T-helper 1 cell (primary cell): ENCODE data around the gene TYK2.
"Not testable (repeated sequence)": the region's sequence is repeated elsewhere in the genome, so short reads cannot be mapped to it uniquely, and the experiment has no call there.

Source experiments
- DNase-seq, 5 donors: peaks; one replicate each; pipeline ENCODE4 v3.0.0-alpha.2; 2012 to 2020
- total RNA-seq, 4 donors: gene quantifications; one replicate each; lab custom pipeline; 2026; lab: John Stamatoyannopoulos, UW

Gene TYK2
- 149 to 213 (median 194) reads per million in 4 donors for total RNA-seq

DNA sequence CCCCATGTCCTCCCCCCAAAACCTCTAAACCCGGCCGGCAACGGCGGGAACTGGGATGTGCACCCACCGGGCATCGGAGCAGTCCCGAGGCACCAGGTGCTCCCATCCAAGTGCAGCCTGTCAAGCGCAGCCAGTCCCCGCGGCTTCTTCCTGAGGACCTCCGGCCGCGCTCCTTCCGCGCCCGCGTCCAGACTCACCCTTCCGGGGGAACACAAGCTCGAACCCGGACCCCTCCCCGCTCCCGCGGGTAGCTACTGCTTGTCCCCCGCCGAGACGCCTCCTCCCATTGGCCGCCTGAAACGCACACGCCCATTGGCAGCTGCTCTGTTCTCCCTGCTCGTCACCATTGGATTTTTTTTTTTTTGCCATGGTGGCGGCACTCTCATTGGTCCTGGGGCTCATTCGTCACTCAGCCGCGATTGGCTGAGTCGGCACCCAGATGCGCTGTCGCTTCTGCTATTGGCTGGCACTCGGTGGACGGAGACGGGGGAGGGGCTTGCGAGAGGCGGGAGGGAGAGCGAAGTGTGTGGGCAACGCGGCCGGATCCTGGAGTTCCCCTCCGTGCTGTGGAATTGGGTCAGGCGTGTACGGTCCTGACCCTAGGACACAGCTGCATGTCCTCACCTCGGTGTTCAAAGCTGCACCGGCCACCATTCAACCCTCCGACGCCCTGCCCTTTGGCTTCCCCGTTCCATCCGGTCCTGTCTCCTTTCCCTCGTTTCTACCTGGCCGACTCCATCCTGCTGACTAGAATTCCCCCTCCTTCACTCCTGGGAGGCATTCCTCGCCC is at the start of gene TYK2:
Gene TYK2, minus strand, starts transcription at position 260 of the 790 bp plus-strand sequence. CDS start 2,166 bp downstream, outside the sequence.
- DNase-seq = peak; percentile 91 to 99 (median 92)

DNA sequence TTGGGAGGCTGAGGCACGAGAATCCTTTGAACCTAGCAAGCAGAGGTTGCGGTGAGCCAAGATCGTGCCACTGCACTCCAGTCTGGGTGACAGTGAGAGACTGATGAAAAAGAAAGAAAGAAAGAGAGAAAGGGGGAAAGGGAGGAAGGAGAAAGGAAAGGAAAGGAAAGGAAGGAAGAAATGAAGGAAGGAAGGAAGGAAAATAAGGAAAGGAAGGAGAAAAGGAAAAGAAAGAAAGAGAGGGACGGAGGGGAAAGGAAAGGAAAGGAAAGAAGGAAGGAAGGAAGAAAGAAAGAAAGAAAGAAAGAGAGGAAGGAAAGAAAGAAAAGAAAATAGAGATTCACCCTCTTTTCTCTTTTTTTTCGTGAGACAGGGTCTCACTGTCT is 48.6 kb upstream of the TYK2 start:
- no peak for DNase-seq

GRCh38 chr19:10427169-10427568 is 46.8 kb upstream of the TYK2 start:
- no peak for DNase-seq

DNA sequence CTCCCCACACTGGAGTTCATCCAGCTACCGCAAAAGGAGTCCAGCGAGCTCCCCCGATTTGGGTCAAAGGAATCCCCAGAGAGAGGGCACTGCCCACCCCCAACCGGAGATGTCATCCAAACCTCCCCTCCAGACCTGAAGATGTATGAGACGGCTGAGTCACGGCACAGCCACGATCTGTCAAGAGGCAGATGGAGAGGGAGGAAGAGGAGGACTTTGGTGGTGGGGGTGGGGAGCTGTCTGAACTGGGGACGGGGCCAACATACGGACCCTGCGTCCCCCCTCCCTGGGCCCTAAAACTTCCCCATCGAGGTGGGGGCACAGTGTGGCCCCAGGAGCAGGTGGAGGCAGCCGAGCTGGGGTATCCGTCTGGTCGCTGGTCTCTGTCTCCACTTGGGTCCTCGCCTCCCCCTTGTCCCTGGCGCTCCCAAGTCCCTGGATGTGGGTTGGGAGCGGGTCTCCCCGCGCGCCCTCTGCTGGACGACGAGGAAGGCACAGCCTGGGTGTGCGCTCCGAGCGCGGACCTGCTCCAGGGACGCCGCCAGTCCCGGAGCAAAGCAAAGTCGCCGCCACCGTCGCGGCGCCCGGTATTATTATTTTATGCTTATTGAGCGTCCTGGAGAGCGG is 43.8 kb upstream of the TYK2 start:
- DNase-seq = peak in 3 of 5 donors; percentile 50 to 63 (median 55)

DNA sequence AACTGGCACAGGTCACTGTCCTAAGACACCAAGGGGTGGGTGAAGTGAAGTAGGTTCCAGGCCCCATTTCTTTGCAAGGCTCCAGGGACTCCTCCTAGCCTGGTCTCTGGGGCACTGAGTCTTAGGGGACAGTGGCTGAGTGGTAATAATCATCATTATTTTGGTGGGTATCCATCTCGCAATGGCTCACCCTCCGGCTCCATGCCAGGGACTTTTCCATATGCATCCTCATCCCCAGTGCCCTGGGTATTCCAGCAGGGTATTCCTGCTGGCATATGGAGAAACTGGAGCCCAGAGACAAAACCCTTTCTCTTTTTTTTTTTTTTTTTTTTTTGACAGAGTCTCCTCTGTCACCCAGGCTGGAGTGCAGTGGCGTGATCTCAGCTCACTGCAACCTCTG is 42.5 kb upstream of the TYK2 start:
- DNase-seq = no peak

DNA sequence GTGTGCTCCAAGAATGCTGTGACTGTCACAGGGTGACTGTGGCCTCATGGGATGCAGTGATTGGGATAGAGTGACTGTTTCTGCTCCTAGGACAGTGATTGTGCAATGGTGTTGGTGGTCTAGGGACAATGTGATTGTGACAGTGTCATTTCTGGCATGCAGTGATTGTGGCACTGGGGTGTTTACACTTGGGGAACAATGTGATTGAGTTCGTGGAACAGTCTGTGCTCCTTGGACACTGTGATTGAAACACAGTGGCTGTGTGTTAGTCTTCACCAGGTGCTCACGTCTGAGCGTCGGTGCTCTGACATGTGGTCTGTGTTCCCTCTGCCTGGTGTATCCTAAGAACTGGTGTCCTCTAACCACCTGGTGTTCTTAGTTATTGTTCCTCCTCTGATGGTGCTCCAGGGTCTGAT is 41.7 kb upstream of the TYK2 start:
- DNase-seq = no peak

DNA sequence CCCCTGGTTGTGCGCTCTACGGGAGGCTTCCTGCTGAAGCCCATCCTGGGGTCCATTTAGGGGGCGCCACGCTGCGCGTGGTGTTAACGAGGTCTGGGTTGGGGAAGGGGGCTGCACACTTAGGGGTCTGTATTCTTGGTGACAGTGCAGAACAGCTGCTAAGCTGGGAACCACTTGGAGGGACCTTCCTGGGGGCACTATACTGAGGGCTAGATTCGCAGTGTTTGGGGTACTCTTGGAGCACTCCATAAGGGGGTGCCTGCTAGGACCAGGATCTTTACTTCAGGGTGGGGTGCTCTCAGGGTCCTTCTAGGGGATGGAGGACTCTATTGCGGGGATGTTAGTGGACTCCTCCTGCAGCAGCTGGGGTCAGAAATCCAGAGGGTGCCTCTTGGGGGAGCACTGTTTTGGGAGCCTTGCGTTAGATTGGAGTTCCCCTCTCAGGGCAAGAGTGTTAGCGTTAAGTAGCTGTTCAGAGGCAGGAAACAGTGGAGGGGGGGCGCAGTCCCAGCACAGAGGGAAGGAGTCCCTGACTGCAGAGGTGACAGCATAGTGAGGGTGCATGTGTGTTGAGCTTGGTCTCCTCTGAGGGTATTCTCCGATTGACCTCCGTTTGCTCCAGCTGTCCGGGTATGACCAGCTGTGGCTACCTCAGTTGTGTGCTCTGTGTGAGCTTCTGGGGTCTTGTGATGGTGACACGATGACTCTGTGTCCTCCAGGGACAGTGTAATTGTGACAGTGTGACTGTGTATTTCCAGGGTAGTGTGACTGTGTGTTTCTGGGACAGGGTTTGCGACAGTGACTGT is 41.1 kb upstream of the TYK2 start:
- peak in 1 of 5 donors; percentile 52 for DNase-seq

DNA sequence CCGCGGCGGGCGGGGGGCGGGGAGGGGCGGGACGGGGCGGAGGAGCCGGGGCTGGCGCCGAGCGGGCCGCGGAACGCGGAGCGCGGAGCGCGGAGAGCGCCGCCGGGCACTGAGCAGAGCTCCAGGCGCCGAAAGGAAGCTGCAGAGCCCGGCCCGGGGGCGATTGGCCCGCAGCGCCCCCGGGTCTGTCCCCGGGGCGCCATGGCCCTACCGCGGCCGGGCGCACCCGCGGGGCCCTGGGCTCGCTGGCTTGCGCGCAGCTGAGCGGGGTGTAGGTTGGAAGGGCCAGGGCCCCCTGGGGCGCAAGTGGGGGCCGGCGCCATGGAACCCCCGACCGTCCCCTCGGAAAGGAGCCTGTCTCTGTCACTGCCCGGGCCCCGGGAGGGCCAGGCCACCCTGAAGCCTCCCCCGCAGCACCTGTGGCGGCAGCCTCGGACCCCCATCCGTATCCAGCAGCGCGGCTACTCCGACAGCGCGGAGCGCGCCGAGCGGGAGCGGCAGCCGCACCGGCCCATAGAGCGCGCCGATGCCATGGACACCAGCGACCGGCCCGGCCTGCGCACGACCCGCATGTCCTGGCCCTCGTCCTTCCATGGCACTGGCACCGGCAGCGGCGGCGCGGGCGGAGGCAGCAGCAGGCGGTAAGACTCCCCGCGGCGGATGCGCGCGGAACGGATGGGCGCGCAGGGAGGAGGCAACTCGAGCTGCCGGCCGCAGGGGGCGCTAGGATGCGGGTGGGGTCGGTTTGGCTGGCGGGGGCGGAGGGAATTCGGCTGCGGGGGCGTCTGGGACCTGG is 40.3 kb upstream of the TYK2 start, which contains the start of gene PDE4A:
Gene PDE4A, plus strand, starts transcription at position 95 of the 796 bp plus-strand sequence. Its CDS starts 227 bp downstream, at position 322.
- peak in 2 of 5 donors; percentile 52 to 78 for DNase-seq

DNA sequence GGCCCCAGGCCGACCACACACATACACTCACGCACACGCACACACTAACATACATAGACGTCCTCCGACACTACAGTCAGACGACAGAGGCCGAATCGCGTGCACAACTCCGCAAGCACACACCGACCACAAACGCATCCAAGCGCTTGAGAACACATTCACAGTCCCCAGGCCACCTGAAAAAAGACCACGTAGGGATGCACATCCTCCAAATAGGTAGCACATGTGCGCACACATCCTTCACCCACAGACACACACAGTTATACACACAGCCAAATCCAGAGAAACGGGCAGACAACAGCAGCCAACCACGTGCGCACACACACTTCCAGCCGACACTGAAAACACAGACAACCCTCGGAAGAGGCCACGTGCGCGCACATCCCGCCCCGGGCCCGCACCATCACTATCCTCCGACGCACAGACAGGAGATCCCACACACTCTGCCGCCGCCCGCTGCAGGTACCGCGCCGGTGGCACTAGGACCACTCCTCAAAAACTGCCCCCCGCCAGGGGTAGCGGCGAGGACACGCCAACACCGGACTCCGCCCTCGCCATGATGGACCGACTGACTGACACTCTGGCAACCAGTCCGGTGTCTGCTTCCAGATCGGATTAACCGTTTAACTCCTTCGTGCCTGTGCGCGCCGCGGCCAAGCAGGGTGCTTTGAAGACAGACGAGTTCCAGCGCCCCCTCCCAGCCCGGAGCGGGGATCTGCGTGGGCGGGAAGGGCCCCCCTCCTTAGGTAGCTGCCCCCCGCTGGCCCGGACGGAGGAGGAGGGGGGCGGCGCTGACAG is 39.5 kb upstream of the TYK2 start:
- DNase-seq = peak in 2 of 5 donors; percentile 39 to 78

DNA sequence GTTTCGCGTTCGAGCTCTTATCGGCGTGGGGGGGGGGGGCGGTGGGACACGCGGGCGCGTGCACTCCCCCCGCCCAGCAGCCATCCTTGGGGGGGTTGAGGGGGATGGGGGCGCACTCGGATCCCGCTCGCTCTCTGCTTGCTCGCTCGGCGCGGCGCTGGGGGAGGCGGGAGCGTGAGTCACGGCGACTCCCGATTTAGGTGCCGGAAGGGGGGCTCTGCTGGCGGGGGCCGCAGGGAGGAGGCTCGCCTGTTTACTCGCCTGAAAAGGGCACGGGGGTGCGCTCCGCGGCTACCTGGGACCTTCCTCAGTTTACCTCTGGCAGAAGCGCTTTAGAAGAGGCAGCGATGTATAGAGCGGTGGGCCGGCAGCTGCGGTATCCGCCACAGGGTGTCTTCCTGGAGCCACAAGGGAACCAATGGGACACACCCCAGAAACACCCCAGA is 38.9 kb upstream of the TYK2 start:
- no peak for DNase-seq

DNA sequence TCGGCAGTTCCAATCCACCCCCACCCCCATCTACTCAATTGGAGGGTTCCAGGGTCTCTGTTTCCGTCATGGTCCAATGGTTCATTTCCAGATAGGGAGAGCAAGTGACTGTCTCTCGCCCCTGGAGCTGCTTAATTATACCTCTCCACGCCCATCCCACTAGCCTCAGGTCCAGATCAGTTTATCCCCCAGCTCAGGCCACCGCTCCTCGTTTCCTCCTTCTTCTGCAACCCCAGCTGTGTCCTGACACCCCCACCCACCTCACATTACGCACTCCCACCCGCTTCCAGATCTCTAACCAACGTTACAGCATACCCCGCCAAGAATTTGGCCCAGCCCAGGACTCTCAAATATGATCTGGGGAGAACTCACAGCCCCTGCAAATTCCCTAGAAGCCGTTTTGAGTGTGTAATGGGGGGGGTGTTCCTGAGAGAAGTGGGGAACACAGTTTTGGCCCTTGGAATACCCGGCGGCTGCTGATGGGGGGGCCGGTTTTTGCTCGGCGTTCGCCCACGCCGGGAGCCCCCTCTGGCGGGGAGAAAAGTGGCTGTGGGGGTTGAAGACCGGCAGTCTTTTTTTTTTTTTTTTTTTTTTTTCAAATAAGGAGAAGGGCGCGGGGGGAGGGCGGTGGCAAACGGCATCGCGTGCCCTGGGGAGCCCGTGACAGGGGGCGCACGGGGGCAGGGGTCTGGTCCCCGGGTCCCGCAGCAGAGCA is 38.3 kb upstream of the TYK2 start:
- no peak for DNase-seq

- no peak for DNase-seq
These were observed 37.8 kb upstream of the TYK2 start for GRCh38 chr19:10418235-10418484.

DNA sequence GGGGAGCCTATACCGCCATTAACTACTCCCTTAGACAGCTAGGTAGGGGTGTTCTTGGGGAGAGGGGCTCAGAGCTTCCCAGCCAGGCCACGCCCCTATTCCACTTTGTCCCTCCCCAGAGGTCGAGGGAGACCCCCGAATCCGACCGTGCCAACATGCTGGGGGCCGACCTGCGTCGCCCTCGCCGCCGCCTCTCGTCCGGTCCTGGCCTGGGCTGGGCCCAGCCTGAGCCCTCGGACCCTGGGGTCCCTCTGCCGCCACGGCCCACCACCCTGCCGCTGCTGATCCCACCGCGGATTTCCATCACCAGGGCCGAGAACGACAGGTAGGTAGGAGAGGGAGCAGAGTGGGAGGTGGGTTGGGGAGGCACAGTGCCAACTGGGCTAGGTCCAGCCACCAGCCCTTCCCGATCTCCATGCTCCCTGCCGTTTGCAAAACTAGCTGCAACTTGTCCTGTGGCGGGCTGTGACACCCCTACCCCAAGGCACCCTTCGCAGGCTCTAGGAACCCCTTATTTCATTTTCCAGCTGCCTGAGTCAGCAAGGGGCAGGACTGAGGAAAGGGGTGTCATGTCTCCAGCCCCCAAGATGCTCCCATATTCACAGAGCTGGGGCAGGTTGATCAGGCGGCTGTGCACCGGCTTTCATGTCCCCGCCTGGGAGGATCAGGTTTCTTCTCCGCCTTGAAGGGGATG is 37.3 kb upstream of the TYK2 start:
- DNase-seq = no peak

DNA sequence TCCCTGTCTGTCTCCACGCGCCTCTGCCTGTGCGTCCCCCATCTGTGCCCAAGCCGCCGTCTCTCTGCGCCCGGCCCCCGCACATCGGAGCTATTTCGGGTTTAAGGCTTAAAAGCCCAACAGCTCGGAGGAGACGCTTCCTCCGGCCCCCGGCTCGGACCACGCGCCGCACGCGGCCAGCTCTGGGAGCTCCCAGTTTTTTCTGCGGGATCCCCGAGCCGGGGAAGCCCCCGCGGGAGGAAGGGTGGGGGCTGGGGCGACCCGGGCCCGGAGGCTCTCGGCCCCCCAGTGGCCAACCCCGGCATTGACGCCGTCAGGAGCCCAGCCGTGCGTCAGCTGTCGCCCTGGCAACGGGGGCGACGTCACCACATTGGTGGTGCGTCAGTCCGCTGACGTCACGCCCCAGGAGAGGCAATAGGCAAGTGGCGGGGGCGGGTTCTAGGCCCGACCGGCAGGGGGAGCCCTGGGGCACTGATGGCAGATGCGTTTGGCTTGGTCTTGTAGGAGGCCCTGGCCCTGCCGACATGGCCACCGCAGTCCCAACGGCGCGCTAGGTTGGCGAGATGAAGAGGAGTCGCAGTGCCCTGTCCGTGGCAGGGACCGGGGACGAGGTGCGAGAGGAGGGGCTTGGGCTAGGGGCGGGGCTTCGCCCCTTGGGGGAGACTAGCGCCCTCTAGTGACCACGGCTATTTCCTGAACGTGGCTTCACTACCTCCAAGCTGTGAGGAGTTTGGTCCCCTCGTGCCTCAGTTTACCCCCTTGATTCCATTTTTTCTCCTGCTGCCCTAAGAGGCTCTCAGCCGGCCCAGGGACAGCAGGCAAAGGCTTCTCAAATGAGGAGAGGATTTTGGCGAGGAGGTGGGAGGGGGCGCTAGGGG is 36.2 kb upstream of the TYK2 start:
- peak; percentile 96 to 99 (median 97) for DNase-seq

- no peak for DNase-seq
These were observed 35.7 kb upstream of the TYK2 start for GRCh38 chr19:10416083-10416379.

DNA sequence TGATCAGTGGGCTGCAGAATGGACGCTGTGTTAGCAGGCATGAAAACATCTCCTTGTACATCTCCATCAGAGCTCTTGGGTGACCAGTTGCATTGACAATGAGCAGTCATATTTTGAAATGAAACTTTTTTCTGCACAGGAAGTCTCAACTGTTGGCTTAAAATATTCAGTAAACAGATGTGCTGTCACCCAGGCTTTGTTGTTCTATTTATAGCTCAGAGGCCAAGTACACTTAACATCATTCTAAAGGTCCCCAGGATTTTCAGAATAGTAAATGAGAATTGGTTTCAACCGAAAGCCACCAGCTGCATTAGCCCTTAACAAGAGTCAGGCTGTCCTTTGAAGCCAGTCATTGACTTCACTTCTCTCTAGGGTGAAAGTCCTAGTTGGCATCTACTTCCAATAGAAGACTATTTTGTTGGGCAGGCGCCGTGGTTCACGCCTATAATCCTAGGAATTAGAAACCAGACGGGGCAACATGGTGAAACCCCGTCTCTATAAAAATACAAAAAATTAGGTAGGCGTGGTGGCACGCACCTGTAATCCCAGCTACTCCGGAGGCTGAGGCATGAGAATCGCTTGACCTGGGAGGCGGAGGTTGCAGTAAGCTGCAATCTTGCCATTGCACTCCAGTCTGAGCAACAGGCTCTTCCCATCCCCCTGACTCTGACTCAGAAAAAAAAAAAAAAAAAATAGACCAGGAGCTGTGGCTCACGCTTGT is 32.0 kb upstream of the TYK2 start:
- DNase-seq = peak in 1 of 5 donors; percentile 92

DNA sequence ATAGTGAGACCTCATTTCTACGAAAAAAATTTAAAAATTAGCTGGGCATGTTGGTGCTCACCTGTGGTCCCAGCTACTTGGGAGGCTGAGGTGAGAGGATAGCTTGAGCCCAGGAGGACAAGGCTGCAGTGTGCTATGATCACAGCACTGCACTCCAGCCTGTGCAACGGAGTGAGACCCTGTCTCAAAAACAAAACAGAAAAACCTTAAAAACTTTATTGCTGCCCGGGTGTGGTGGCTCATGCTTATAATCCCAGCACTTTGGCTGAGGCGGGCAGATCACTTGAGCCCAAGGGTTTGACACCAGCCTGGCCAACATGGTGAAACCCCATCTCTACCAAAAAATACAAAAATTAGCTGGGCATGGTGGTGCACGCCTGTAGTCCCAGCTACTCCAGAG is 30.9 kb upstream of the TYK2 start:
- DNase-seq = not testable (repeated sequence)

GRCh38 chr19:10408511-10409283 is 28.3 kb upstream of the TYK2 start:
- peak in 2 of 5 donors; percentile 33 to 85 for DNase-seq
